ENCODE results near the gene PLA2G5.

The PLA2G5 gene

DNA sequence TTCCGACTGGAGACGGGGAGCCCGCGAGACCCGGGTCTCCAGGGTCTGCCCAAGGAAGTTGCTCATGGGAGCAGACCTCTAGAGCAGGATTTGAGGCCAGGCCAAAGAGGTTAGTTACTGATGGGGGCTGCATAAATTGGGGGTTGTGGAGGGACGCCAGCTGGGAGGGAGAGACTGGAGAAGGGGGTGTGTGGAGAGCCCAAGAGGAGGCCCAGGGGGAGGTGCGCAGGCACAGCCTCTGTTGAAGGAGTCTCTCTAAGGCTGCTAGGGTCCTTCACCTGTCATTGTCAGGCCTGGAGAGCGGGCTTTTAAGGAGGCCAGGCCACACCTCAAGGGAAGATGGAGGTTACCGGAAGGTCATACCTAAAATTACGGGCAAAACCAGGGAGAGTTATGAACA, 363 bp downstream of the PLA2G5 start:
- DNase-seq: no peak

DNA sequence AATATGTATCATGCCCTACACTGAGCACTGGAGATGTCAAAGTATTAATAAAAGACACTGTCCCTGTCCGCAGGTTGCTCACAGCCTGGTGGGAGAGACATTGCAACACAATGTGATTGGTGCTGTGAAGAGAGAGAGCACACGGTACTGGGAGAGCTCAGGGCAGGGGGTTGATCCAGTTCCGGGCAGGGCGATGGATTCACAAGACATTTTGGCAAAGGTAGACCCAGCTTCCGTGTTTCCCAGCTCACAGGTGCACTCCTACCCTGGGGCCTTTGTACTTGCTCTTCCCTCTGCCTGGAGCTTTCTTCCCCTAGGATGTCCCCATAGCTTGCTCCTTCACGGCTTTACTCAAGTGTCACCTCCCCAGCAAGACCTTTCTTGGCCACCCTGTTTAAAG, 1.4 kb downstream of the PLA2G5 start:
- no peak for DNase-seq

DNA sequence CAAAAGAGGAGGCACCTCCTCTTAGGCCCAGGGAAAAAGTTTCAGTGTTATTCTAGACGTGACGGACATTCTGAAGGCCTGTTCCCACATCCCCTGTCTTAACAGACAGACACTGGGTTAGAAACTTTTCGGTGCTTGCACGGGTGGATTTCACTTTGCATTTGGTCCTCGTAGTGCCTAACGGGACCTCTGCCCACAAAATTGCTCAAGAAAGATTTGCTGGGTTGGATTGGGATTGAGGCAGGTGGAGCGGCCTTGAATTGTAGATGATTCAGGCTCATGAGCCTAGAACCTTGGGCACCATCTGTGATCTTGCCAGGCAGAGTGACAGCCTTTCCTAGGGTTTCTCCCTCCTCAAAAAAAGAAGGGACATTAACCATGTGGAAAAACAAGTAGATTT, 2.8 kb downstream of the PLA2G5 start:
- DNase-seq: no peak

DNA sequence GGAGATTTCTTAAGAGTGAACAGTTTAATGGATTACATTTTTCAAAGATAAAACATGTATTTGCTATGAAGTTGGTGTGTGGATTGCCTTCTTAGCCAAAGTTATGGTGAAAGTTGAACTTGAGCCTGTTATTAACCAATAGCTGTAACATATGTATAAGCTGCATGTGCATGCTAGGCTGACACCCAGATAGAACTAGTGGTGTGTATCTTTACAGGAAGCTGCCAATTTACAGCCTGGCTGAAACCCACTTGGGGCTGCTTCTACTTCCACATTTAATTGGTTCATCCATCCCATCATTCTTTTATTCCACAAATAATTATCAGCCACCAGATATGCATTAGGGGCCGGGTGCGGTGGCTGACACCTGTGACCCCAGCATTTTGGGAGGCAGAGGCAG, 3.3 kb downstream of the PLA2G5 start:
- no peak for DNase-seq

DNA sequence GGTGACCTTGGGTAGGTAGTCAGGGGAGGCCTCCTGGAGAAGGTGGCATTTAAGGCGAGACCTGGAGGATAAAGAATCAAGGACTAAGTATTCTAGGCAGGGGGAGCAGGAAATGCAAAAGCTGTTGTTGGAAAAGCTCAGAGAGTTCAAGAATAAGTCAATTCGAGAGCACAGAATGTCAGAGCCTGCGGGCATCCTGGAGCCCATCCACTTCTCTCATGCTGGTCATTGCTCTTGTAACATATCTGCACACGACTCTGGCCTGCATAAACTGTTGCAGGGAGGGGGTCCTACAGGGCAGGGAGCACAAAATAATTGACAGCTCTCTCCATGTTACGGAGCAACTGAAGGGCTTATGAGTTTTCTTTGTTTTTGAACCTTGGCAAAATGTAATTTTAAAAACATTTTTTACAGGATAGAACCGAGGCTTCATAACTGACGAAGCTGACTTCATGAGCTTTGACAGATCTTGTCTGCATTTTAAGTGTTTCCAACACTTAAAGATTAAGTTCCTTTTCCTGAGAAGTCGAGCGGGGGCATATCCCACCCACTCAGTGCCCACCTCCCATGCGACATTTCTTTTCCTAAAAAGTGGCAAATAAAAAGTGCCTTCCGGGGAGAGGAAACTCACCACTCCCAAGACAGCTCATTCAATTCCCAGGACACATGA, 4.2 kb downstream of the PLA2G5 start:
- no peak for DNase-seq

DNA sequence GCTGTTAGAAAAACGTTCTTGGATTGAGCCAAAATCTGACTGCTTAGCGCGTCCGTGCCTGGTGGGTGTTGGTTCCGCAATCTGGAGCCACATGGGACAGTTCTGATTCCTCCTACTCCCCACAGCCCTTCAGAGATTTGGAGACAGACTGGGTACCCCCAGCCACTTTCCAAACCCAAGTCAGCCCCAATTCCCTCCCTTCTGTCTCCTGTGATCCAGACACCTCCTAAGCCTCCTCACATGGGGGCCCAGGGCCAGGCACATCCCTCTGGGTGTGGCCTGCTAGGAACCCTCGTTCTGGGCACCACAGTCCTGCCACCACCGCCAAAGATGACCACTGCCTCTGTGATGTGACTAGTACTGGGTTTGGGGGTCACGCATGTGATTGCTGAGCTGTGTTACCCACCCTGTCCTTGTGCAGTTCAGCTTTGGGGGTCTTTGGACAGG, 4.8 kb downstream of the PLA2G5 start:
- no peak for DNase-seq

DNA sequence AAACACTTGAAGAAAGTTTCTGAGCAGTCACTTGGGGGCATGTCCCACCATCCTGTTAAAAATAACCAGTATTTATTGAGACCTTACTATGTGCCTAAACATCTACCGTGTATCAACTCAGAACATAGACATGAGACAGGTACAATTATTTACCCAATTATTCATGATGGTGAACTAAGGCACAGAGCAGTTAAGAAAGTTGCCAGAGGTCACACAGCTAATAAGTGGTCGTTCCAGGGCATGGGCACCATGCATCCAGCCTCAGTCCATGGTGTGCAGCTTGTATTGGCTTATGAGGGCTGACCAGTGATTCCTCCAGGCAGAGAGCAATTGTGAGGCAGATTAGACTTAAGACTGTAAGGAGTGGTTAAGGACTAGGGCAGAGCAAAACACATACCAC, 5.4 kb downstream of the PLA2G5 start:
- DNase-seq: no peak

DNA sequence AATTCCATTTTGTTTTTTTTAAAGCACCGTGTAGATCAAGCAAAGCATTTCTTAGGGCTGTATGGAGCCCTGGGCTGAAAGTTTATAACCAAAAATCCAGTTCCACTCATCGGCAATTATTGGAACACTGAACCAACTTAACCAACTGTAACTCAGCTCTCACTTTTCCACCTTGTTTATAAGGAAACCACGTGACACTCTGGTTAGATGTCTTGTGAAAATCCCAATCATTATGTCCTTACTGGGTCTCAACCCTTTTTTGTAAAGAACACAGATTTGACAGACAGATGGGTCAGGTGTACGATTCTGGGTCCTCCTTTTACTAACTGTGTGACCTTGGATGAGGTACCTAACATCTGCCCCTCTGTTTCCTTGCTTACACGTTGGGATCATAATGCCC, 6.2 kb downstream of the PLA2G5 start:
- DNase-seq: no peak

DNA sequence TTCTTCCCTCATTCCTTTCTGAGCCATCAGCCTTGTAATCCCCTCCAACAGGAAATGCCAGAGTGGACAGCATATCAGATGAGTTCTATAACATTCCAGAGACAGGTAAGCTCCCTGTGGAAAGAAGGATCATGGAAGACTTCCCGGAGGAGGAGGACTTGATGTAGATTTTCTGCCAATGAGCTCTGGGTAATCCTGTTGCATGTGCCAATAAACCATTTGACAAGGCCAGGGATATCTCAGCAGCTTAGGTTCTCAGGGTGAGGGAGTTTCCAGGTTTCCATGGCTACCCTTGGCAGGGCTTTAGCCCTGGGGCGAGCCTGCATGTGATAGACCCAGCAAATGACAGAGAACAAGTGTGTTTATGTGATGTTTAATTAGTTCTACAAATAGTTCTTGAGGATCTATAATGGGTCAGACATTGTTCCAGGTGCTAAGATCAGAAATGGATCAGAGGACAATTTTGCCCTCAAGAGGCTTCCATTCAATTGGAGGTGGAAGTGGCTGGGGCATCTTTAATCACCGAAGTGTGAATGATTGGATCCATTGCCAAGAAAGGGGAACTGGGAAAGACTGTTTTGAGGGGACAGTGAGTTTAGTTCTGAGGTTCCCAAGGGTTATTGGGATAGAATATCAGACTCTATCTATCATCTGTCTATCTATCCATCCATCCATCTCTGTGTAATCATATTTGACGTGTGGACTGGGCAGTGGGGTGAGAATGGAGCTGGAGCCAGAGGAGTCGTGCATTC, 6.9 kb downstream of the PLA2G5 start:
- no peak for DNase-seq

DNA sequence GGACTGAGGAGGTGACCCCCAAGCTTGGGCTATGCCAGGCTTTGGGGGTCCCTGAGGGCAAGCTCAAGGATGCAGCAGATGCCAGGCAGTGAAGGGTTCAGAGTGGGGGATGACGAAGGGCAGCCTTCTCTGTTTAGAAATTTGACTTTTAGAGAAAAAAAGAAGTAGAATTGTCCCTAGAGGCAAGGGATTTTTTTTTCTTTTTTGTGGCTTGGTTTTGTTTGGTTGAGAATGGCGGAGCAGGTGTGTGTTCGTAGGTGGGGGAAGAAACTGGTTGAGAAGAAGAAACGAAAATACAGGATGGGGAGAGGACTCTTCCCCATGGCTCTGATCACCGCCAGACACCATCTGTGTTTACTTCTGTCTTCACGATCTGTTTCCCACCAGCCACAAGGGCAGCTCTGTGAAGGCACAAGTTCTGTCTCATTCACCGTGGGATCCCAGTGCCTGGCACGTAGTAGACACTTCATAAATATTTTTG, 8.2 kb downstream of the PLA2G5 start:
- DNase-seq: no peak

DNA sequence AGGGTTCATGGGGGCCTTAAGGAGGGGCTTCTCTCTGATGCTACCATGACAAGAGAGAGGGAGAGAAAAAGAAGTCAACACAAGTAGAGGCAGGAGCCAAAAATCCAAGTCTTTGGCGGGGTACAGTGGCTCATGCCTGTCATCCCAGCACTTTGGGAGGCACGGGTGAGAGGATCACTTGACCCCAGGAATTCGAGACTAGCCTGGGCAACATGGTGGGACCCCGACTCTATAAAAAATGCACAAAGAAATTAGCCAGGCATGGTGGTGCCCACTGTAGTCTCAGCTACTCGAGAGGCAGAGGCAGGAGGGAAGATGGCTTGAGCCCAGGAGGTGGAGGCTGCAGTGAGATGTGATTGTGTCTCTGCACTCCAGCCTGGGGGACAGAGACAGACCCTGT, 8.7 kb downstream of the PLA2G5 start:
- DNase-seq: no peak

DNA sequence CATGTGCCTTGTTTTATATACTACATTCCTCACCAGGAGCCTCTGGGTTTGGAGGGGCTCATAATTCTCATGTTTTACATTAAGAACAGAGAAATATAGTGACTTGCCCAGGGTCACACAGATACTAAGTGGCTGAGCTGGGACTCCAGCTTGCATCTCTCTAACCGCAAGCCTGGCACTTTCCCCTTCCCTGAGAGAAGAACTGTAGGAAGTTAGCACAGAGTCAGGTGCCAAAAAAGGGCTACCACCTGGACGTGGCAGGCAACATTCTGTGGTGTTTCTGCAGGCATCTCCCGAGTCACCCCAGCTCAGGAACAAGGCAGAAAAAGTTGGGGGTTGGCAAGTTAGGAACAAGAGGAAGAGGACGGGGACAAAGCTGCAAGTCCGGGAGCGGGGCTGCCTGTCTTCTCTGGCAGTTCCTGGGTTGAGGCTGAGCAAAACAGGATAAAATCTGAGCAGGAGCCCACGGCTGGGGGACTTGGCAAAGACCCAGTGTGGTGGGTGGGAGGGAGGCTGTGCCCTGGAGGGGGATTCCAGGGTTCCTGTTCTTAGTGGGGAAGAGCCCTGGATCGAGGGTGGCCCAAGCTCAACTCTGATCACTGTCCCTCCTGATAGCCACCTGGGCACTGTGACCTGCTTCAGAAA, 9.8 kb downstream of the PLA2G5 start:
- no peak for DNase-seq

DNA sequence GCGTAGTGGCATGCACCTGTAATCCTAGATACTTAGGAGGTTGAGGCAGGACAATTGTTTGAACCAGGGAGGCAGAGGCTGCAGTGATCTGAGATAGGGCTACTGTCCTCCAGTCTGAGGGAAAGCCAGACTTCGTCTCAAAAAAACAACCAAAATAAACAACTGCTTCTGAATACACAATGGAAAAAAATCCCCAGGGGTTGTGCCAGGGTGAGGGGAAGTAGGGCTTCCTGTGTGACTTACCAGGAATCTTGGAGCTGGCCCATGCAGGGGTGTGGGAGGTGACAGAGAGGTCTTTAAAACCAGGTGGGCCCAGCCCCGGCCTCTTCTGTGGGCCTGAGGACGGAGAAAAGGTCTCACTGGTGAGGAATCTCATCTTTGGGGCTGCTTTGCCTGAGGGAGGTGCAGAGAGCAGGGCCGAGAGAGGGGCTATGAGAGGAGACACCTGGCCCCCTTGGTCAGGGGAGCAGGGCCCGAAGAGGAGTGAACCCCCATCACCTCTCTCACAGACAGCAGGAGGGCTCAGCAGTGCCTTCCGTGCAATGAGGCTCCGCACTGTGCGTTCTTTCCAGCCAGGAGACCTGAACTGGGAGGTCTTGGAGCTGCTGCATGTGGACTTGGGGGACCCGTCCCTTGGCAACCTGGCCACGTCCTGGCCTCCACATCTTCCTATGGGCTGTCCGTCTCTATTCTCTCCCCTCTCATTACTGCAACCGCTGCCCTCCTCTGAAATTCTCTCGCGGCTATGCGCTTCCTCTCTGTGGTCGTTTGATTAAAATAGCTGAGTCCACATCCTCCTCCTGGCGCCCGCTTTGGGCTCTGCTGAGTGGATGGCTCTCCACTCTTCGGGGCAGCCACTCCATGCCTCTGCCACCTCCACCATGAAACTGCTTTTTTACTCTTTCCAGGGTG, 10.7 kb downstream of the PLA2G5 start:
- DNase-seq: peak; percentile 68

DNA sequence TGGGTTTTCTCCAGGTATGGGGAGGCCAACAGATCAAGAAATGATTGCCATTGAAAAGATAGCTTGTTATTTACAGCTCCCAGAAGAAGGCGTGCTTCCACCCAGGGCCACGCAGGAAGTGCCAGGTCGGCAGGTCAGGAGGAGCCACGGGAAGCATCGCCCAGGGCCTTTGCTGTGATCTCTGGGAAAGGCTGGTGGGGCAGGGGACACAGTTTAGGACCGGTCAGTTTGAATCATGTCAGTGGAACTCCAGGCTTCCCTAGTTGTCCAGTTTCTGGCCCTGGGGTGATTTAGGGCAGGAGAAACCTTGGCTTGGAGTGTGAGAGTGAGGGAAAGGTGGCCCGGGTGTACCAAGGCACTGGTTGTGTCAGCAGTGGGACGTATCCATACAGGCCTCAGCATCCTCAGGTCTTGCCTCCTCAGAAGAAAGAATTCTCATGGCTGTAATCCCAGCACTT, 11.4 kb downstream of the PLA2G5 start:
- DNase-seq: no peak

DNA sequence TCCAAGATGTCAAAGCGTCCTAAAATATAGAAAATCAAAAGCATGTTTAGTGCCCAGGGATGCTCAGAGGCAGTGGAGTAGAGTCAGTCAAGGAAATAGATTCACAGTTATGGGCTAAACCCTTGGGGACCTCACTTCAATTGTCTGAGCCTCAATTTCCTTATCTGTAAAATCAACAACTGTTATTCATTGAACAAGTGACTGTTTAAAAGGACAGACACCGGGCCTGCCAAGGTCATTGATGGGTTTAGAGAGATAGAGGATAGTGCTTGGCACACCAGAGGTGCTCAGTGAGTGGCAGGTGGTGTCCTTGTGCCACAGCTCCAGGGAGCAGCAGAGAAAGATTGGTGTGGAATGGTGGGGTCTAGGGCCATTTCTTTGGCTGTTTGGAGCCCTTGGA, 12.8 kb downstream of the PLA2G5 start:
- DNase-seq: no peak

DNA sequence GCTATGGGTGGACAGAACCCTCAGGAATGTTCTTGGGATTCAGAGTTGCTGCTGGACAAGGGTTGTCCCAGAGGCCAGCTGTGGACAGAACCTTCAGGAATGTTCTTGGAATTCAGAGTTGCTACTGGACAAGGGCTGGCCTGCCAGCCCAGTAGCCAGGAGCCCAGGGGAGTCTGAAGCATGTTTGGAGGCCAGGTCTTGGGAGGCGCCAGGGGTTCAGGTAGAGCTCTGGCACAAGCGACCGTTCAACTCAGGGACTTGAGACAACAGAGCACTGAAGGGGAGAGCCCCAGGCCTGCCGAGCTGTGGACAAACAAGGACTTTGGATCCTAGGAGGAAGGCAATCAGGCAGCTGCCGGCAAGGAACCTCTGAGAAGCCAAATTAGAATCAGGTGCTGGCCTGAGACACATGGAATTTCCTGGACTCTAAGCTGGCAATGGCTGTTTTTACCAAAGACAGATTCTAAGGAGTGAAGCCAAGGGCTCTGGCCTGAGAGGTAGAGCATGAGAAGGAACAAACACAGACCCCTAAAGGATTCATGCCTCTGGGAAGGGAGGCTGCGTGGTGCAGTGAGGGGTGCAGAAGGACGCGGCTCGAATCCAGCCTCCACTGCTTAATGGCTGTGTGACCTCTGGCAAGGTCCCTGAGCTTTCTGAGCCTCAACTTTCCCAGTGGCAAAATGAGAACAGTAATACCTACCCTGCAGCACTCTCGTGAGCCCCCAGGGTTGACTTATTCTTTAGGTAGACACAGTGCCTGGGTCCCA, 13.4 kb downstream of the PLA2G5 start:
- no peak for DNase-seq

DNA sequence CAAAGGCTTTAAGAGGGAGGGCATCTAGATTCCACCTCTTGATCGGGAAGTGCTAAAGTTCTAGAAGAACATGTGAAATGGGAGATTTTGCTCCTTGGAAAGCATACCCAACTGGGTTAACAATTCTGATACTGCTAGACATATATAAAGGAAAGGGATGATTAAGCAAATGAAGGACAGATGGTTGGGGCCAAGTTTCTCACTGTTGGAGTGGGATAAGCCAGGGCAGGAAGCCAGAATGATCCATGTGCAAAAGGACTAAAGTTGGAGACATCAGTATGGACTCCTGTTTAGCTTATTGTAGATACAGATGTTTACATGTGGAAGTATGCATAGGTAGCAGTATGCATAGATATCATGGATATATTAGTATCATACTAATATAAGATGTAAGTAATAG, 16.8 kb downstream of the PLA2G5 start:
- DNase-seq: no peak

DNA sequence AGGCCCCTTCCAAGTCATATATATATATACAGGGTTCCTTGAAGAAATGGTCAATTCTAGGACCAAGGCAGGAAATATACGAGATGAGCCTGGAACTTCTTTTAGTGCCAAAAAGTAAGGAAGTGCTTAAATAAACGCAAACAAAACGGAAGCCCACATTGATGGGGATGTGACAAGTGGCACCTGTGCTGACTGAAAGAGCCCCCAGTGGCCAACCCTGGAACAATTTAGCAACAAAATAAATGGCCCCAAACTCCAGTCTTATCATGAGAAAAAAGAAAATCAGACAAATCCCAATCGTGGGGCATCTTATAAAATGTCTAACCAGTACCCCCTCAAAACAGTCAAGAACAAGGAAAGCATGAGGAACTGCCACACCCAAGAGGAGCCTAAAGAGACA, 17.7 kb downstream of the PLA2G5 start:
- peak; percentile 24 for DNase-seq

DNA sequence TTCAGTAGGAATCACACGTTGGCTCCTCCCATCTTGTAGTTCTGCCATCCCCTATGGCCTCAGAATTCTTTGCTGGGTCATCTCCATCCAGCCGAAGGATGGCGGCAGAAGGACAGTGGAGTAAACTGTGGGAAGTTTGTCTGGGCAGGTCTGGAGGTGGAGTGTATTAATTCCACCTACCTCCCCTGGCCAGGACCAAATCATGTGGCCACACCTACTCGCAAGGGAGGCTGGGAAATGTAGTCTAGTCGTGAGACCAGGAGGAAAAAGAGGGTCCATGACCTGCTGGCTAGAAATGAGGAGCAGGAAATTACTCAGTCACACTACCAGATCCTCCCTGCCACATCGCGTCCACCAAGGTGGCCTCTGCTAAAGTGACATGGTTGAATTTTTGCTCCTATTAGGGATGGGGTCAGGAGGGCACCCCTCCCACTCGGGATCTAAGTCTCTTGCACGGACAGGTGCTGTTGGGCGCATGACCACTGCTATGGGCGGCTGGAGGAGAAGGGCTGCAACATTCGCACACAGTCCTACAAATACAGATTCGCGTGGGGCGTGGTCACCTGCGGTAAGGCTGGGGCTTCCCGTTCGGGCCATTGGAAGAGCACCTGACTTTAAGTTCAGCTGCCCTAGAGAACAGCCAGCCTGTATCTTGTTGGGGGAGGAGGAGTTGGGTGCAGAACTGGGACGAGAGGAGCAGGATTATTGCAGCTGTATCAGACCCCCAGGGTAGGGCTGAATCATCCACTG, 19.5 kb downstream of the PLA2G5 start:
- DNase-seq: no peak

DNA sequence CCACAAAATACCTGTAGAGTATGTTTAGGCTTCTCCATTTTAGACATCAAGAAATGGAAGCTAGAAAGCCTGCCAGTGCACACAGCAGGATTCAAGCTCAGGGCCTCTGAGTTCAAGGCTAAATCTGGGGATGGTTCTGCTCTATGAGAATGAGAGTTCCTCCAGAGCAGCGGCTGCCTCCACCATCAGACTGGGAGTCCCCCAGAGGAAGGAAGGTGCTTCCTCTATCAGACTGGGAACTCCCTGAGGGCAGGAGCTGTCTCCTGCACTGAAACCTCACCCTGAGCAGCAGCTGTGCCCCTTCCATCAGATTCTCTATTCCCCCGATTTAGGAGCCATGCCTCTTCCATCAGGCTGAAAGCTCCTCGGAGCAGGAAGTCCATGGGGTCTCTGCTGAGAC, 20.1 kb downstream of the PLA2G5 start:
- DNase-seq: no peak

DNA sequence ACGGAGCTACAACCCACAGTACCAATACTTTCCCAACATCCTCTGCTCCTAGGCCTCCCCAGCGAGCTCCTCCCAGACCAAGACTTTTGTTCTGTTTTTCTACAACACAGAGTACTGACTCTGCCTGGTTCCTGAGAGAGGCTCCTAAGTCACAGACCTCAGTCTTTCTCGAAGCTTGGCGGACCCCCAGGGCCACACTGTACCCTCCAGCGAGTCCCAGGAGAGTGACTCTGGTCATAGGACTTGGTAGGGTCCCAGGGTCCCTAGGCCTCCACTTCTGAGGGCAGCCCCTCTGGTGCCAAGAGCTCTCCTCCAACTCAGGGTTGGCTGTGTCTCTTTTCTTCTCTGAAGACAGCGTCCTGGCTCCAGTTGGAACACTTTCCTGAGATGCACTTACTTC, 20.6 kb downstream of the PLA2G5 start:
- DNase-seq: no peak
